K562 (cell line): ENCODE results near the gene POU2F3. TPM values are rescaled to one million over a fixed set of nuclear protein-coding genes. Genes with fewer than 3 reads are reported as not detected.

Source experiments
- AFF1 ChIP-seq, 2 experiments: fragments of 450-650 bp; IDR thresholded peaks; 2 replicates each; pipeline ENCODE4 v1.6.1; 2018; ENCODE audit warnings: mild to moderate bottlenecking in 2 of 2, low read depth in 1 of 2; ENCODE audit not compliant: partially characterized antibody in 2 of 2
- CSDE1 ChIP-seq, 2 experiments: fragments of 450-650 bp; IDR thresholded peaks; 2 replicates each; pipeline ENCODE4 v1.6.1; 2016; ENCODE audit warnings: mild to moderate bottlenecking in 1 of 2
- GTF2B ChIP-seq: IDR thresholded peaks from 2 replicates; pipeline ENCODE4 v1.6.1; 2011; ENCODE audit not compliant: insufficient read length; ENCODE audit errors: extremely low read depth
- HBP1 ChIP-seq: fragments of 450-650 bp; formaldehyde crosslinking; IDR thresholded peaks from 2 replicates; pipeline ENCODE4 v1.4.0; 2022; ENCODE audit warnings: missing genetic modification characterization
- PPARD ChIP-seq: fragments of 250-450 bp; sonication (Bioruptor Pico); IDR thresholded peaks from 2 replicates; pipeline ENCODE4 v1.8.0; 2022; ENCODE audit warnings: inconsistent platforms, mild to moderate bottlenecking, moderate library complexity
- ZBTB34 ChIP-seq: fragments of 250-450 bp; sonication (Bioruptor Pico); IDR thresholded peaks from 2 replicates; pipeline ENCODE4 v1.8.0; 2021; ENCODE audit warnings: mild to moderate bottlenecking, moderate library complexity
- ZHX1 ChIP-seq: fragments of 150-350 bp; conservative IDR thresholded peaks from 2 replicates; pipeline ENCODE4 v1.6.1; 2014; ENCODE audit warnings: low read length
- ZNF583 ChIP-seq: fragments of 250-450 bp; sonication (Bioruptor Pico); IDR thresholded peaks from 2 replicates; pipeline ENCODE4 v1.4.0; 2020
- polyA plus RNA-seq, 8 experiments: library from polyadenylated mRNA; depleted of rRNA in 4 of 8; stranded (reverse) in 5 of 8; unstranded in 3 of 8; fragments of >200 nt; fragmentation: Nextera tagmentation in 2 of 8; fragmentation: Illumina TruSeq in 1 of 8; extraction: Ambion mirVana in 2 of 8; extraction: Trizol in 1 of 8; gene quantifications; 2 replicates each; pipeline versions ENCODE4 v1.2.1 to v1.2.3, GENCODE V29; 2011 to 2014; ENCODE audit warnings: inconsistent platforms in 1 of 8, missing spikeins in 1 of 8
- total RNA-seq, 7 experiments: library from RNA; depleted of rRNA in 6 of 7; stranded (reverse); fragments of >200 nt in 6 of 7; fragmentation: Illumina TruSeq in 2 of 7; extraction: Trizol in 2 of 7; gene quantifications; 2 replicates each; pipeline versions ENCODE4 v1.2.1 to v1.2.3, GENCODE V29; 2011 to 2021; ENCODE audit warnings: low replicate concordance in 1 of 7

The POU2F3 gene
- total and polyA plus RNA-seq, 9 of the 15 experiments (the other 6 are each of a cell fraction or from before 2014, with no cell fraction given): not detected

GRCh38 chr11:120261931-120262330 lies 22.0 kb downstream of the POU2F3 start (continued):
- TF ChIP-seq AFF1 (IDR thresholded peaks at IDR 0.05; ENCODE audit: low read depth in 1 of 2, partially characterized antibody in 2 of 2) (no peak), ZBTB34 (CRISPR knock-in tag) (no peak), PPARD (CRISPR knock-in tag) (no peak), ZHX1 (no peak), HBP1 (CRISPR knock-in tag) (no peak), CSDE1 (IDR thresholded peaks at IDR 0.05) (no peak), GTF2B (no peak), ZNF583 (CRISPR knock-in tag) (no peak)
